Tongue (tissue), 2 donors: ENCODE data around the gene SHROOM3. TPM values are rescaled to one million over a fixed set of nuclear protein-coding genes. Genes with fewer than 3 reads are reported as not detected.
"Not testable (repeated sequence)": the region's sequence is repeated elsewhere in the genome, so short reads cannot be mapped to it uniquely, and the experiment has no call there.

Source experiments
- DNase-seq: peaks from one replicate; pipeline ENCODE4 v3.0.0-alpha.2; 2015
- total RNA-seq: library from RNA; depleted of rRNA; stranded (reverse); fragments of >200 nt; gene quantifications from one replicate; pipeline ENCODE4 v1.2.3, GENCODE V29; 2014

The SHROOM3 gene
- total RNA-seq, 1 donor from 2014 or later: 17.5 TPM

DNA sequence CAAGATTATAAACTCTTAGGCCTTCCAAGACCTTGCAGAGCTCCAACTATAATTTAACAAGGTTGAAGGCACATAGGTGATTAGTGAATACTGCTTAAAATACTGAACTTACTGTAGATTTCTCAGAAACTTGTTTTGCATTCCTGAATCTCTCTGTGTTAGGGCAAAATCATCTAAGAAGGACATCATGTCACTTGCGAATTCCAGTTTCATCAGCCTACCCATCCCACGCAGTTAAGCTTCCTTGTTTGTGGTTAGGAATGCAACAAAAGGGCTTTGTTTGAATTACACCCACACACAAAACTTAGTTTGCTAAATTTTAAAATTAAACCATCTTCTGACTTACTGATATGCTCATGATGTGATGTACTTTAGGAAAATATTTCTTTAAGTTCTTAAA is 288.9 kb downstream of the SHROOM3 start:
- peak; percentile 60 for DNase-seq

DNA sequence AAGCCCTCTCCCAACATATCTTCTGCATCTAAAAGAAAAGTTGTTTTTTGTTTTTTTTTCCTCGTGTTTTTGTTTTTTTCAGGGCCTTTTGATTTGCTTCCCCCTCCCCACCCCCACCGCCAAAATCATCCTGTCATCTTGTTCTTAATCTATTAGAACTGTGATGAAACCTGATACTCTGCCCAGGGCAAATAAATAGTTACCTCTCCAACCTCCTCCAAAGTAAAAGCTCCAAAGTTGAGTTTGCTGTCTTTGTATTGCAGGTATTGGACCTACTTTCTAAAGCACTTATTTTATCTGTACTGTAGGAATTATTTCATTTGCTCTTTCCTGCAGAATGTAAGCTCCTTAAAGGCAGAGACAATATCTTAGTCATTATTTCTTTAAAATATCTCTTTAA is 290.0 kb downstream of the SHROOM3 start:
- DNase-seq: no peak

DNA sequence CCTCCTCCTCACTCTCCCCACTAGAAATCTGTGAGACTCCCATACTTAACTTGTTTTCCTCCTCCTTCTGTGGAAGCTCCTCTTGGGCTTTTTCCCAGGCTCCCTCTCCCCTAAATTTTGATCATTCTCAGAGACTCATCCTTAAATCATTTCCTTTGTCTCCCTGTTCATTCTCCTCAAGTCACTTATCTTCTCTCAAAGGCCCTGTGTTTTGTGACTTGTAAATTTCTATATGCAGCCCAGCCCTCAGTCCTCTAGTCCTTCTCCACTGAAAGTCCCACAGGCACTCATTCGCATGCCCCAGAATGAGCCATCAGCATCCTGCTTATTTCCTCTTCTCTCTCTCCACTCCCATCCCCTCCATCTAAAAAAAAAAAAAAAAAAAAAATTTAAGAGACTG is 291.1 kb downstream of the SHROOM3 start:
- no peak for DNase-seq

DNA sequence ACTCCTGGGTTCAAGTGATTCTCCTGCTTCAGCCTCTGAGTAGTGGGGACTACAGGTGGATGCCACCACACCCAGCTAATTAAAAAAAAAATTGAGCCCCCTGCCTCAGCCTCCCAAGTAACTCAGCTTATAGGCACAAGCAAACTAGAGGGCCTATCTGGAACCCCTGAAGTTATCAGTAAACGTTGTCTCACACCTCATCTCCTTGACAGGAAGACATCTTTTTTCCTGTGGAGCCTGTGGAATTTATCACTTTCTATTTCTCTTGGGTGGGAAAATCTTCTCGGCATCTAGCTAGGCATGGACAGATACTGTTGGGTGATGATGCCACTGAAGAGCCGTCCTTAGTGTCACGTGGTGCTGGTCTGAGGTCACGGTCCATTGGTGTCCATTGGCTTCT is 291.6 kb downstream of the SHROOM3 start:
- DNase-seq: no peak

DNA sequence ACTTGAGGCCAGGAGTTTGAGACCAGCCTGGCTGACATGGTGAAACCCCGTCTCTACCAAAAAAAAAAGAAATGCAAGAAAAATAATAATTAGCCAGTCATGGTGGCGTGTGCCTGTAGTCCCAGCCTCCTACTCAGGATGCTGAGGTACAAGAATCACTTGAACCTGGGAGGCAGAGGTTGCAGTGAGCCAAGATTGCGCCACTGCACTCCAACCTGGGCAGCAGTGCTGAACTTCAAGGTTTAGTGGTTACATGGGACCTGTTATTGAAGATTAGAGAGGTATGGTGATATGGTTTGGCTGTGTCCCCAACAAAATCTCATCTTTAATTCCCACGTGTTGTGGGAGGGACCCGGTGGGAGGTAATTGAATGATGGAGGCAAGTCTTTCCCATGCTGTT is 292.9 kb downstream of the SHROOM3 start:
- DNase-seq: not testable (repeated sequence)

DNA sequence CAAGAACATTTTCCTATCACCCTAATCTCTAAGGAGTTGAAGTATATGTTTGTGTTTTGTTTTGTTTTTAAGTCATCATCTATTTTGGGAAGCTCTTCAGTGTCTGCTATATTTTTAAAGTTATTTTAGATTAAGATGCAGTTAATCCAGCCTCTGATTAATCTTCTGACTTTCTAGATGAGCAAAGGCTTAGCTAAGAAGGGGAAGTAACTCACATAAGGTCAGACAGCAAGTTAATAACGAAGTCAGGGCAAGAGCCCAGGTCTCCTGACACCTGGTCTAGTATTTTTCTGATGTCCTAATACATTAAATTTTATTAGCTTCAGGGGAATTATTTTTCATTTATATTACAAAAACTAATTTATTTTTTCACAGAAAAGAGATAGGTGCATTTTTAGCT is 294.4 kb downstream of the SHROOM3 start:
- DNase-seq: no peak

DNA sequence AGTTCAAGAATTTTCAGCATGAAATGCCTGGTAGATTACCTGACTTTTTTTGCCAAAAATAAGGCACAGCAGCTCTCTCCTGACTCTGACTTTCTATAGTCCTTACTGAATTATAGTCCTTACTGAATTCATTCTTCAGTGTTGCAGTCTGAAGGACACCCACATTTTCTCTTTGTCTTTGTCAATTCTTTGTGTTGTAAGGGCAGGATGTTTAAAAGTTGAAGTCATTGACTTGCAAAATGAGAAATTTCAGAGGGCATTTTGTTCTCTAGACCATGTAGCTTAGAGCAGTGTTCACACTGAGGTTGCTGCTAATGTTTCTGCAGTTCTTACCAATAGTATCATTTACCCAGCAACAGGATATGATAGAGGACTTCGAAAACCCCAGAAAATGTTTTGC is 295.0 kb downstream of the SHROOM3 start:
- DNase-seq: no peak

DNA sequence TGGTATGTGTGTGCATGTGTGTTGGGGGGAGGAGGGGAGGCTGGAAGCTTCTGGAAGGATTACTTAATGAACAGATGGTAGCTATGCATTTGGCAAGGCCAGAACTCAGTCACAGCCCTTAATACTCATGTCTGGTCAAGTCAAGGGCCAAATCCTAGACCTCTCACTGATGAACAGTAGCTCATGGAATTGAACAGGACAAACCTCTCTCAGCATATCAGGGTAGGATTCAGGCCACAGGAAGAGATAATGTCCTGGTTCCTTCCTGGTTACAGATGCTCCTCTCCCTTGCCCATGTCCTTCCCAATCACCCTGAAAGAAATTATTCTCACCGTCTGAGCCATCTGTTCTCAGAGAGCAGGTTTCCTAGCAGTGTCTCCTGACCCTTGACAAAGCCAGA is 297.2 kb downstream of the SHROOM3 start:
- DNase-seq: no peak

DNA sequence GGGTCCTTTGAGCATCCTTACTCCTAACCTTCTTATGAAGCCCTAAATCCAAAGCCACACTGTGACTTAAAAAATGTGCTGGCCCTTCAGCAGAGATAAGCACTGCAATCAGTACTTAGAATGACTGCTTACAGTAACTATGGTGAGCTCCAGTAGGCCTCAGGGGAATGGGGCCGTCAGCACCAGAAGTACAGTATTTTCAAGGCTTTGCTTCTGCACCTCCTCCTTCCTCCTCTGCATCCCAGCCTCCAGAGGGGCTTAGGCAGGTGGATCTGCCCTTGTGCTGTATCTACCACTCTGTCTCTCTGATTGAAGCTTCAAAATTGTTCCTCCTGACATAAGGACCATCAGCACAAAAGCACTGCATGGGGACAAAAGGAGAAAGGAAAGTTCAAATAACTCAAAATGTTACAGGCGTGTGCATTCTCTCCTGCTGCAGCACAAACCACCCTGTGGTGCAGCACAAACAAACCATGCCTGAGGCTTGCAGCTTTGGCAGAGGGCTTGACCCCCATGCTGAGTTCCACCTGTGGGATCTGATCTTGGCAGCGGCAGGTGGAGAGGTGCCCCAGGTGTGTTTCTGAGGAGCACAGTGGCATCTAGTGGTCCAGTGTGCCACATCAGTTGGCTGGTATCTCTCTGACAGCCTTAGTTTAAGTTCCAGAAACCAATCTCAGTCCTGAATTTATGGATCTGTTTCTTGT is 298.2 kb downstream of the SHROOM3 start:
- DNase-seq: no peak

DNA sequence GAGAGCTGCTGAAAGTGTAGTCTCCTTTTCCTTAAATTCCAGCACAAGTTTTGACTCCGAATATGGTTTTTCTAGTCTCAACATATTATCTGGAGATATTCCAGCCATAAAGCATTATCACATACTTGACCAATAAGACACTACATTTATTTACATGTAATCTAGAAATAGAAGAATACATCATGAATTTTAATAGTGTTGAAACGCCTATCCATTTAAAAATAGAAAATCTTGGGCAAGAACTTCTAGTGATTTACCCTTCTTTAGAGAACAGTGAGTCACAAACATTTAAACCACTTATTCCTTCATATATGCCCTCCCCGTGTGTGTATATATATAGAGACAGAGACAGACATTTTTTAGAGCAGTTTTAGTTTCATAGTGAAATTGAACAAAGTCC is 301.4 kb downstream of the SHROOM3 start:
- DNase-seq: no peak

DNA sequence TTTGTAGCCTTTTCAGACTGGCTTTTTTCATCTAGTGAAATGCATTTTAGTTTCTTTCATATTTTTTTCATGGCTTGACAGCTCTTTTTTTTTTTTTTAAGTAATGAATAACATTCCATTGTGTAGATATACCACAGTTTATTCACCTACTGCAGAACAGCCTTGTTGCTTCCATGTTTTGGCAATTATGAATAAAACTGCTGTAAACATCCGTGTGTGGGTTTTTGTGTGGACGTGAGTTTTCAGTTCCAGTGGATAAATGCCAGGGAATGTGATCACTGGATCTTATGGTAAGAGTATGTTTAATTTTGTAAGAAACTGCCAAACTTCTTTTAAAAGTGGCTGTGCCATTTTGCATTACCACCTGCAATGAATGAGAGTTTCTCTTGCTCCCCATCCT is 302.2 kb downstream of the SHROOM3 start:
- DNase-seq: no peak

DNA sequence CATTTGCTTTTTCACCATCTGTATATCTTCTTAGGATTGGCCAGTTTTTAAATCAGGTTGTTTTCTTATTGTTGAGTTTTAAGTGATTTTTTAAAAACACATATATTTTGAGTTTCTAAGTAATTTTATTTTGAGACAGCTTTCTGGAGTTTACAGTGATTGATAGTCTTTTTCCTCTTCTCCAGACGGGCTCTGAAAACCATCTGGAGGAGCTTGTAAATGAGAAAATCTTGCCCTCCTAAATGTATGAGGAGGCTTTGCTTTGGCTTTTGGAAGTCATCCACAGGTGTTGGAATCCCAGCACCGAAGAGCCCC is 302.7 kb downstream of the SHROOM3 start:
- DNase-seq: peak; percentile 70

DNA sequence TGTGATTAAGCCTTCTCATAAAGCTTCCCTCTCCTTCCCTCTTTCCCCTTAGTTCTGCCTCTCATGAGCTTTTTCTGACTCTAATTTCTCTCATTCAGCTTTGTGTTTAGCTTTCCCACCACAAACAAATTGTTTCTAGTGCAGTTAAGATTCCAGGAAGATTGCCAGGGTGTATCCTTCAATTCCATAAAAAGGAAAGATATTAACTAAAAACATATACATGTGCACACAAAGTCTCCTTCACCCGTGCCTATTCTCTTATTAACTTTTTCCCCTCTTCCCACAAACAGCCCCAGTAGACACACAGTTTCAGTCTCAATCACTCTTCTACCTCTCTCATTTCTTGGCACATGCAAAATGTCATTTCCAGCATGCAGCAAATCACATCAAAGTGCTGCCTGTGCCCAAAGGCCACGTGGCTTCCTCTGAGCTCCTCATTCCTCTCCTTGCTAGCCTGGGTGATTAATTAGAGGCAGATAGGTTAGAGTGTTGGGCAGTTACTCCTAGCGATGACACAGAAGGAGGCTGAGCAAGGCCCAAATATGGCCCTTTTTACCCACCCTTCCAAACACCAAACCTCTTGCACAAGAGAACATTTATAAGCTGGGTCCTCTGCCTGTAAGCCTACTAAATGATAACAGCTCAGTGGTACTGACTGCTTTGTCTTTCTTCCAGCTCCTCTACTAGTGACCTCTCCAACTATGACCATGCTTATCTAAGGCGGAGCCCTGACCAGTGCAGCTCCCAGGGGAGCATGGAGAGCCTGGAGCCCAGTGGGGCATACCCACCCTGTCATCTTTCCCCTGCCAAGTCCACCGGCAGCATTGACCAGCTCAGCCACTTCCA is 303.3 kb downstream of the SHROOM3 start:
- no peak for DNase-seq

DNA sequence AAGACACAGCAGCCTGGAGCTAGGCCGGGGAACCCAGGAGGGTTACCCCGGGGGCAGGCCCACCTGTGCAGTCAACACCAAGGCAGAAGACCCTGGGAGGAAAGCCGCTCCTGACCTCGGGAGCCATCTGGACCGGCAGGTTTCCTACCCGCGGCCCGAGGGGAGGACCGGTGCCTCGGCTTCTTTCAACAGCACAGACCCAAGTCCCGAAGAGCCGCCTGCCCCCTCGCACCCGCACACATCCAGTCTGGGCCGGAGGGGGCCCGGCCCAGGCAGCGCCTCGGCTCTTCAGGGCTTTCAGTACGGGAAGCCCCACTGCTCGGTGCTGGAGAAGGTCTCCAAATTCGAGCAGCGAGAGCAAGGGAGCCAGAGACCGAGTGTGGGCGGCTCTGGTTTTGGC is 305.2 kb downstream of the SHROOM3 start:
- DNase-seq: no peak

DNA sequence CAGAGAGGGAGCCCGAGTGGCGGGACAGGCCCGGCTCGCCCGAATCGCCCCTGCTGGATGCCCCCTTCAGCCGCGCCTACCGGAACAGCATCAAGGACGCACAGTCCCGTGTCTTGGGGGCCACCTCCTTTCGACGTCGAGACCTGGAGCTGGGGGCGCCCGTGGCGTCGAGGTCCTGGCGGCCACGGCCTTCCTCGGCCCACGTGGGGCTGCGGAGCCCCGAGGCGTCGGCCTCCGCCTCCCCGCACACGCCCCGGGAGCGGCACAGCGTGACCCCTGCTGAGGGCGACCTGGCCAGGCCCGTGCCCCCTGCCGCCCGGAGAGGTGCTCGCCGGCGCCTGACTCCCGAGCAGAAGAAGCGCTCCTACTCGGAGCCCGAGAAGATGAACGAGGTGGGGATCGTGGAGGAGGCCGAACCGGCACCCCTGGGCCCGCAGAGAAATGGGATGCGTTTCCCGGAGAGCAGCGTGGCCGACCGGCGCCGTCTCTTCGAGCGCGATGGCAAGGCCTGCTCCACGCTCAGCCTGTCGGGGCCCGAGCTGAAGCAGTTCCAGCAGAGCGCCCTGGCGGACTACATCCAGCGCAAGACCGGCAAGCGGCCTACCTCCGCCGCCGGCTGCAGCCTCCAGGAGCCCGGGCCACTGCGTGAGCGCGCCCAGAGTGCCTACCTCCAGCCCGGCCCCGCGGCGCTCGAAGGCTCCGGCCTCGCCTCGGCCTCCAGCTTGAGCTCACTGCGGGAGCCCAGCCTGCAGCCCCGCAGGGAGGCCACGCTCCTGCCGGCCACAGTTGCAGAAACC is 306.0 kb downstream of the SHROOM3 start:
- DNase-seq: no peak

DNA sequence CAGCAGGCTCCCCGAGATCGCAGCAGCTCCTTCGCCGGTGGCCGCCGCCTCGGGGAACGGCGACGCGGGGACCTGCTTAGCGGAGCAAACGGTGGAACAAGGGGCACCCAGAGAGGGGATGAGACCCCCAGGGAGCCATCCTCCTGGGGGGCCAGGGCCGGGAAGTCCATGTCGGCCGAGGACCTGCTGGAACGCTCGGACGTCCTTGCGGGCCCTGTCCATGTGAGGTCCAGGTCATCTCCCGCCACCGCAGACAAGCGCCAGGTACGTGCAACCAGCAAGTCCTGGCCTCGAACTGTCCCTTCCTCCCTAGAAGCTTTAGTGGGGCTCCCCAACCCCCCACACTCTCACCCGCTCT is 306.6 kb downstream of the SHROOM3 start:
- DNase-seq: no peak

DNA sequence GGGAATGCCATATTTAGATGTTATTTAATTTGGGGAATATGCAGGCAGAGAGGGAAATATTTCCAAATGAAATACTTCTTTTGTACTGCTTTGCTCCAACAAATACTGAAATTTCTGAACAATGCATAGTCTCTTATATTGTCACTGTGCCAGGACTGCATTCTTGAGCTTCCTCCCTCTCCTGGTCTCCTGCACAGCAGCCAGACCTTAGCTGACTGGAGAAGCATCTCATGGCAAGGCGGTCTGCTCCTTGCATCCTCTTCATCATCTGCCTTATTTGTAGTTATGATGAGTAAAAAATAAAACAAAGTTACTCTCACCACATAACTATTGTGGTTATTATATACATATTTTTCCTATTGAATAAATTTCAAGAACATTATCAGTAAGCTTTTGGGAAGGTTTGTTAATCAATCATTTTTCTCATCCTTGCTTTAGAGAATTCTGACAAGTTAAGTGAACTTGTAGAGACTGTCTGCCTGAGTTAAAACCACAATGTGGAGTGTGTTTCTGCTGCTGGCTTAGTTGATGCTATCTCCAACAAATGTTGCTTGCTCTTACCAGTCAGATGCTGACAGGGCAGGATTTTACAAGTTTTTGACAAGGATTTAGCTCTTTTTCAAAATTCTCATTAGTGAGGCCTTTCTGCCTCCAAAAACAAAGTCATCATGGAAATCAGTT is 309.4 kb downstream of the SHROOM3 start:
- peak; percentile 40 for DNase-seq

DNA sequence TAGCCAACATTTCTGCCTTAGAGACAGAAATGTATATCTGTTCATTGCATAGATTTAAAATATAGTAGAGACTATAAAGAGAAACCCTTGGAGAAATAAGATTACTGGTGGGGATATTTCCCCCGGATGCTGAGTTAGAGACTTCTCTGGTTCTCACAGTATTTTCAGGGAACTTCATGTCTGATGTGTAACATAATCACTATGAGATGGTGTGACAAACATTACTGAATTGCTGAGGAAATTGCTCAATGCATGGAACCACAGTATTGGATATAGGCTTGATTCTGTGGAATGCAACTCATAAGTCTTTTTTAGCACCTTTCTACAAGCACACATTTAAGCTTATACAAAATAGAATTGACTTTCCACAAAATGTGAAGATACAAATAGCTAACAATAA is 310.2 kb downstream of the SHROOM3 start:
- DNase-seq: peak; percentile 62

DNA sequence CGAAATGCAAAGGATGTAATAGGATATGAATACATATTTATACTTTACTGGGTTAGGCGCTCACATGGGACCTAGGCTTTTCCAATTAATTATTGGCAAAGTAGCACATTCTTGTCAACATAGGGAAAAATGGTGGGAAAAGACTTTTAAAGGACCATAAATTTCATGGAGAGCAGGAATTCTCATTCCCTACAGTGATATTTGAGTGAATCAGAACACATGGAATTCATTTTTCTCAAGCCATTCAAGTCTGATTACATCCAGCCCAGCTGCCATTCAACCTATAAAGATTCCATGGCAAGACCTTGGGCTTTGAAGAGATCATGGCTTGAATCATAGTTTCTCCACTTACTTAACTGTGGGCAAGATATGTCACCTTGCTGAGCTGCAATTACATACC is 312.5 kb downstream of the SHROOM3 start:
- DNase-seq: peak; percentile 67

DNA sequence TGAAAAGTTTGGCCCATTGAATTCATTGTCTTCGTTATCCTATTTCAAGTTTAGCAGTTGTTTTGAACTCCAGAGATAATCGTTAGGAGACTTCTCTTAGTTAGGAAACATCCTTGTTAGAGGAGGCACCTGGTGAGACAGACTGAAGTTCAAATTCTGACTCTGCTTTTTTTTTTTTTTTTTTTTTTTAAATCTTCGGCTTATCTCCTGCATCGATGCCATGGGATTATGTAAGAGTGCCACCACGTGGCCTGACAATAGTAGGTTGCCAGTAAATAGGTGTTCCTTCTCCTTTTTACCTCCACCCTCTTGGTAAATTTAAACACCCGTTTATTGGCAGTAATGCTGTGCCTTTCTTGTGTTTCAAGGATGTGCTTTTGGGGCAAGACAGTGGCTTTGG is 313.6 kb downstream of the SHROOM3 start:
- DNase-seq: peak; percentile 64

DNA sequence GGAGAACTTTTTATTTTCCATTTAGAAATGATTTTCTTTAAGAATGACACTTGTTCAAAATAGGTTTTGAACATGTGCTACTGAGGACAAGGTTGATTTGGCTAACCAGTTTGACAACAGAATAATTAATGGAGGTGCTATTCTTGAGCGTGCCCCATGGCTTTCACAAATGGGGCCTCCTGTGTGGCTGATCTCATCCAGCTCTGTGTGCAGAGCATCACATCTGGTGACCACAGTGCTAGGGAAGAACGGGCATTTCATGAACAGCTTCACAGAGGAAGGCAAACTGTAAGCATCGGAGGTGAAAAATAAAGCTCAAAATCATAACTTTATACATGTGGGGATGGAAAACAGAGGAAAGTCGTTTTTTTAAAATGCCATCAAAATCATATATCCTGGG is 314.3 kb downstream of the SHROOM3 start:
- no peak for DNase-seq

DNA sequence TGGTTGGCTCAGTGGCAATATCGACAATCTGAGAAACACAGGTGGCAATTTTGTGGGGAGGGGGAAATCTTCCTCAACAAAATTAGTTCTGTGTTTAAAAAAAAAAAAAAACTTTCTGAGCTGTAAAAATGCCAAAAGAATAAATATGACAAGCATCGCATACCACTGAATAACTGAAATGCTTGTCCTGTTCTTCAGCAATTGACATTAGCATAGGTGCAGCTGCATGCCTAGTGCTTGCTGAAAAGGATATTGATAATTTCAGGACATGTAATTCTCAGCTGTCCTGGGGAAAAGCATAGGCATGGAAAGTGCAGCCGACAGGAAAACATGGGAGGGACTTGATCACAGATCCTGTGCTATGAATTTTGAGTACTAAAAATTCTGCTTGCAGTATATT is 315.7 kb downstream of the SHROOM3 start:
- DNase-seq: no peak
